WTC11 (cell line): ENCODE results near the gene SLC16A9.

Source experiments
- TF ChIP-seq, protein P1 (sequence below): sonication (generic); formaldehyde crosslinking; IDR thresholded peaks from 2 replicates; pipeline ENCODE4 v1.8.1; 2022; ENCODE audit warnings: low read depth, mild to moderate bottlenecking, moderate library complexity, missing genetic modification reagents, borderline replicate concordance
- TF ChIP-seq, protein P2 (sequence below): sonication (generic); formaldehyde crosslinking; IDR thresholded peaks from 2 replicates; pipeline ENCODE4 v1.8.0; 2023; ENCODE audit warnings: mild to moderate bottlenecking, missing genetic modification reagents
- TF ChIP-seq, protein P3 (sequence below): fragments of 200-600 bp; IDR thresholded peaks from 2 replicates; pipeline ENCODE4 v1.8.0; 2022; ENCODE audit warnings: antibody characterized with exemption
- TF ChIP-seq, protein P4 (sequence below): sonication (generic); formaldehyde crosslinking; IDR thresholded peaks from 2 replicates; pipeline ENCODE4 v1.8.1; 2023; ENCODE audit warnings: mild to moderate bottlenecking, missing genetic modification reagents, moderate library complexity

DNA sequence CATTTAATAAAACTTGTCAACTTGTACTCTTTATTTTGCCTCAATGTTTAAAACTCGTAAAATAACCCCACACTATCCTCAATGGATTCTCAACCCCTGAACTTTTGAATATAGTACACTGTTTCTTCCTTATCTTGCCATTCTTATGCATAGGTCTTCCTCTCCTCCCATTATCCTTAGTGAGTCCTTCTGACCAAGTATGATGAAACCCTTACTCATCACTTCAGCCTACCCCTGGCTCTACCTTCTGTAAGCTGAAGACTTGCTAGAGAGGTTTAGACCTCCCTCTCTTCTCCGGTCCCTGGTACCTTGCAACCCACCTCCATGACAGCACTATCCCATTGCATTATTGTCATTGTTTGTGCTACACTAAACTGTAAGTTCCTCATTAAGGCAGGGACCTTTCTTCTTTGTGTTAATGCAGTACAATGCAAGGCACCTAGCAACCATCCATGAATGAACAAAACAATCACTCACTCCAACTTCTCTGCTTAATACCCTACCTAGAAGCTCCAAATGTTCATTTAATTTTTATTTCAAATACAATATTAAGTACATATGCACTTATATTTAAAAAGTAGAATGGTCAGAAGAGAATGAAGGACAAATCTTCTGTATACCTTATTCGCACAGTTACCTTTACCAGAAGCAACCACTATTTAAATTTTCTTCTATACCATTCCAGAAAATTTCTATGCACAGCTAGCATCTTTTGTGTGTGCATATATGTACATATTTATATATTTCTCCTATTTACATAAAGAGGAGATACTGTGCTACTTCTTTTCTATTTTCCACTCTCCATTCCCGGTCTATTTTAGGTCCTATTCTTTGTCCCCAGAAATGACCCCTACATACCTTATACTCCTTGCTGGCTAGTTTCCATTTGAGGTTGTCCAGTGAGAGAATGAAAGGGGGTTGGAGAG lies 77.5 kb downstream of the SLC16A9 start:
- TF ChIP-seq, protein P1, sequence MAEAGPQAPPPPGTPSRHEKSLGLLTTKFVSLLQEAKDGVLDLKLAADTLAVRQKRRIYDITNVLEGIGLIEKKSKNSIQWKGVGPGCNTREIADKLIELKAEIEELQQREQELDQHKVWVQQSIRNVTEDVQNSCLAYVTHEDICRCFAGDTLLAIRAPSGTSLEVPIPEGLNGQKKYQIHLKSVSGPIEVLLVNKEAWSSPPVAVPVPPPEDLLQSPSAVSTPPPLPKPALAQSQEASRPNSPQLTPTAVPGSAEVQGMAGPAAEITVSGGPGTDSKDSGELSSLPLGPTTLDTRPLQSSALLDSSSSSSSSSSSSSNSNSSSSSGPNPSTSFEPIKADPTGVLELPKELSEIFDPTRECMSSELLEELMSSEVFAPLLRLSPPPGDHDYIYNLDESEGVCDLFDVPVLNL (CRISPR knock-in tag): no peak
- TF ChIP-seq, protein P2, sequence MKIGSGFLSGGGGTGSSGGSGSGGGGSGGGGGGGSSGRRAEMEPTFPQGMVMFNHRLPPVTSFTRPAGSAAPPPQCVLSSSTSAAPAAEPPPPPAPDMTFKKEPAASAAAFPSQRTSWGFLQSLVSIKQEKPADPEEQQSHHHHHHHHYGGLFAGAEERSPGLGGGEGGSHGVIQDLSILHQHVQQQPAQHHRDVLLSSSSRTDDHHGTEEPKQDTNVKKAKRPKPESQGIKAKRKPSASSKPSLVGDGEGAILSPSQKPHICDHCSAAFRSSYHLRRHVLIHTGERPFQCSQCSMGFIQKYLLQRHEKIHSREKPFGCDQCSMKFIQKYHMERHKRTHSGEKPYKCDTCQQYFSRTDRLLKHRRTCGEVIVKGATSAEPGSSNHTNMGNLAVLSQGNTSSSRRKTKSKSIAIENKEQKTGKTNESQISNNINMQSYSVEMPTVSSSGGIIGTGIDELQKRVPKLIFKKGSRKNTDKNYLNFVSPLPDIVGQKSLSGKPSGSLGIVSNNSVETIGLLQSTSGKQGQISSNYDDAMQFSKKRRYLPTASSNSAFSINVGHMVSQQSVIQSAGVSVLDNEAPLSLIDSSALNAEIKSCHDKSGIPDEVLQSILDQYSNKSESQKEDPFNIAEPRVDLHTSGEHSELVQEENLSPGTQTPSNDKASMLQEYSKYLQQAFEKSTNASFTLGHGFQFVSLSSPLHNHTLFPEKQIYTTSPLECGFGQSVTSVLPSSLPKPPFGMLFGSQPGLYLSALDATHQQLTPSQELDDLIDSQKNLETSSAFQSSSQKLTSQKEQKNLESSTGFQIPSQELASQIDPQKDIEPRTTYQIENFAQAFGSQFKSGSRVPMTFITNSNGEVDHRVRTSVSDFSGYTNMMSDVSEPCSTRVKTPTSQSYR (CRISPR knock-in tag): no peak
- TF ChIP-seq, protein P3, sequence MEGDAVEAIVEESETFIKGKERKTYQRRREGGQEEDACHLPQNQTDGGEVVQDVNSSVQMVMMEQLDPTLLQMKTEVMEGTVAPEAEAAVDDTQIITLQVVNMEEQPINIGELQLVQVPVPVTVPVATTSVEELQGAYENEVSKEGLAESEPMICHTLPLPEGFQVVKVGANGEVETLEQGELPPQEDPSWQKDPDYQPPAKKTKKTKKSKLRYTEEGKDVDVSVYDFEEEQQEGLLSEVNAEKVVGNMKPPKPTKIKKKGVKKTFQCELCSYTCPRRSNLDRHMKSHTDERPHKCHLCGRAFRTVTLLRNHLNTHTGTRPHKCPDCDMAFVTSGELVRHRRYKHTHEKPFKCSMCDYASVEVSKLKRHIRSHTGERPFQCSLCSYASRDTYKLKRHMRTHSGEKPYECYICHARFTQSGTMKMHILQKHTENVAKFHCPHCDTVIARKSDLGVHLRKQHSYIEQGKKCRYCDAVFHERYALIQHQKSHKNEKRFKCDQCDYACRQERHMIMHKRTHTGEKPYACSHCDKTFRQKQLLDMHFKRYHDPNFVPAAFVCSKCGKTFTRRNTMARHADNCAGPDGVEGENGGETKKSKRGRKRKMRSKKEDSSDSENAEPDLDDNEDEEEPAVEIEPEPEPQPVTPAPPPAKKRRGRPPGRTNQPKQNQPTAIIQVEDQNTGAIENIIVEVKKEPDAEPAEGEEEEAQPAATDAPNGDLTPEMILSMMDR: no peak
- TF ChIP-seq, protein P4, sequence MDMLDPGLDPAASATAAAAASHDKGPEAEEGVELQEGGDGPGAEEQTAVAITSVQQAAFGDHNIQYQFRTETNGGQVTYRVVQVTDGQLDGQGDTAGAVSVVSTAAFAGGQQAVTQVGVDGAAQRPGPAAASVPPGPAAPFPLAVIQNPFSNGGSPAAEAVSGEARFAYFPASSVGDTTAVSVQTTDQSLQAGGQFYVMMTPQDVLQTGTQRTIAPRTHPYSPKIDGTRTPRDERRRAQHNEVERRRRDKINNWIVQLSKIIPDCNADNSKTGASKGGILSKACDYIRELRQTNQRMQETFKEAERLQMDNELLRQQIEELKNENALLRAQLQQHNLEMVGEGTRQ (CRISPR knock-in tag): no peak
